Measurements from ENCODE around the gene UMAD1. TPM values are rescaled to one million over a fixed set of nuclear protein-coding genes. Genes with fewer than 3 reads are reported as not detected.

UMAD1 gene
- polyA plus RNA-seq, 1 of the 3 experiments (the other 2 are of a cell fraction), result 13.9 TPM

DNA sequence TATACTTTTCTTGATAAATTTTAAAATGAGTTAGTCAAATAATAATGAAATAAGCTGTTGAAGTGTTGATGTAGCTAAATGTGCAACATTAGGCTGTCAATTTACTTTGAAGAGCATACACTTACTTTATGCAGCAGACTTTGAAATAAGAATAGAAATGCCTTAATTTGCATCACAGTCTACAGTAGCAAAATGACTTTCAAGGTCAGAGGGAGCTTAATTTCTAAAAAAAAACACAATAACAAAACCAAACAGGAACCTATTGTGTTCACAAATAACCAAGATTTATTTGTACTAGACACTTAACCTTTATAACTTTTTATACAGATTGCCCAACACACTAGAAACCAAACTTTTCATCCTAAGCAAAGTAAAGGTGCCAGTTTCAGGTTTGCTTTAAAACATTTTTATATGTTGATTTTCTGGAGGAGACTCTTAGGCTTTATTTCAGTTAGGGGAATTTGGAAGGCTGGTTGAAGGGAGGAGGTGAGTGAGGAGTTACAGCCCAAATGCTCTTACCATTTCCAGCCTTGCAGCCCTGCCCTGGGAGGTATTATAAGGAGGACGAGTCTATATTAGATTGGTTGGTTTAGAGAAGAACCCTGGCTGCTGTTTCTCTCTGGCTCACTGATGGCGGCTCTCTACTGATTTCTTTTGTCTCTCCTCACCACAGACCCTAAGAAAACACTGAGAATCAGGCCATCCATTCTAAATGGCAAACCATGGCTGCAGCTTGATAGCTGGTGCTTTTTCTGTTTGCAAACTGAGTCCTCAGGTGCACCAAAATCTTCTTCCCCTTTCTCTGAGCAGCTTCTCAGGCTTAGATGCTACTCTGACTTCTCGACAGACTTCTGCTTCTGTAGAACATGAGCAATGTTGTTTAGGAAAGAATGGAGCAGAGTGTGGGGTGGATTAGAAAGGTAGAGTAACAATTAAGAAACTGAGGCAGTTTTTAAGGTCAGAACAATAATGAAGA is 133.1 kb downstream of the UMAD1 start:
- H3K4me3 ChIP-seq (ENCODE audit: low read depth in 2 of 2, low read length in 1 of 2), result no peak overlapping the region
- no peaks in the 10 kb centered on the region for H3F3A ChIP-seq (replicated peaks; ENCODE audit: insufficient read depth)
- H3K4me1 ChIP-seq (ENCODE audit: control insufficient read depth in 1 of 2, insufficient read depth in 2 of 2, low read depth in 1 of 2, low read length in 1 of 2), result peaks cover 0 to 32% of the 10 kb centered on the region in 2 experiments; a peak in 2 of 4 replicates
- no peaks in the 10 kb centered on the region for H3K27me3 ChIP-seq (ENCODE audit: insufficient read depth)
- no peak overlapping the region for H2AFZ ChIP-seq (ENCODE audit: low read depth)
- H3K9me3 ChIP-seq, result no peaks in the 10 kb centered on the region
- no peak for DNase-seq
- no peak overlapping the region for H3K4me2 ChIP-seq
- H3K27ac ChIP-seq (ENCODE audit: low read depth in 2 of 2, low read length in 1 of 2), result no peak overlapping the region
- ChIA-PET CTCF (interaction anchor here (0.7 to 1.6 kb wide), 6 partner anchors 12 to 136 kb away, joined by 3 to 4 read pairs (median 3); no protein-coding TSS in a partner anchor), POLR2A (no interaction called here)
- H4K20me1 ChIP-seq (ENCODE audit: insufficient read depth), result no peaks in the 10 kb centered on the region
- H3K9me2 ChIP-seq, result no peaks in the 10 kb centered on the region
- H3K36me3 ChIP-seq (replicated peaks in 1 of 2; ENCODE audit: control insufficient read depth in 1 of 2, insufficient read depth in 2 of 2, low read length in 1 of 2), result no peaks in the 10 kb centered on the region
- WGBS (ENCODE audit: low lambda C conversion rate), result 90% methylated on average over 3 of the region's 3 CpGs
- TF ChIP-seq POLR2AphosphoS5 (IDR thresholded peaks at IDR 0.05; ENCODE audit: low read depth, low read length) (no peak), MEF2A (IDR thresholded peaks at IDR 0.05; ENCODE audit: borderline replicate concordance, low read depth) (no peak), RCOR1 (IDR thresholded peaks at IDR 0.05; ENCODE audit: low read length) (no peak), FOXM1 (IDR thresholded peaks at IDR 0.05; ENCODE audit: low read depth) (no peak)
- TF ChIP-seq, protein P1, sequence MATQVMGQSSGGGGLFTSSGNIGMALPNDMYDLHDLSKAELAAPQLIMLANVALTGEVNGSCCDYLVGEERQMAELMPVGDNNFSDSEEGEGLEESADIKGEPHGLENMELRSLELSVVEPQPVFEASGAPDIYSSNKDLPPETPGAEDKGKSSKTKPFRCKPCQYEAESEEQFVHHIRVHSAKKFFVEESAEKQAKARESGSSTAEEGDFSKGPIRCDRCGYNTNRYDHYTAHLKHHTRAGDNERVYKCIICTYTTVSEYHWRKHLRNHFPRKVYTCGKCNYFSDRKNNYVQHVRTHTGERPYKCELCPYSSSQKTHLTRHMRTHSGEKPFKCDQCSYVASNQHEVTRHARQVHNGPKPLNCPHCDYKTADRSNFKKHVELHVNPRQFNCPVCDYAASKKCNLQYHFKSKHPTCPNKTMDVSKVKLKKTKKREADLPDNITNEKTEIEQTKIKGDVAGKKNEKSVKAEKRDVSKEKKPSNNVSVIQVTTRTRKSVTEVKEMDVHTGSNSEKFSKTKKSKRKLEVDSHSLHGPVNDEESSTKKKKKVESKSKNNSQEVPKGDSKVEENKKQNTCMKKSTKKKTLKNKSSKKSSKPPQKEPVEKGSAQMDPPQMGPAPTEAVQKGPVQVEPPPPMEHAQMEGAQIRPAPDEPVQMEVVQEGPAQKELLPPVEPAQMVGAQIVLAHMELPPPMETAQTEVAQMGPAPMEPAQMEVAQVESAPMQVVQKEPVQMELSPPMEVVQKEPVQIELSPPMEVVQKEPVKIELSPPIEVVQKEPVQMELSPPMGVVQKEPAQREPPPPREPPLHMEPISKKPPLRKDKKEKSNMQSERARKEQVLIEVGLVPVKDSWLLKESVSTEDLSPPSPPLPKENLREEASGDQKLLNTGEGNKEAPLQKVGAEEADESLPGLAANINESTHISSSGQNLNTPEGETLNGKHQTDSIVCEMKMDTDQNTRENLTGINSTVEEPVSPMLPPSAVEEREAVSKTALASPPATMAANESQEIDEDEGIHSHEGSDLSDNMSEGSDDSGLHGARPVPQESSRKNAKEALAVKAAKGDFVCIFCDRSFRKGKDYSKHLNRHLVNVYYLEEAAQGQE (IDR thresholded peaks at IDR 0.05; ENCODE audit: low read depth, low read length), result no peak
- no peak overlapping the region for H3K9ac ChIP-seq
- H3K79me2 ChIP-seq (ENCODE audit: insufficient read depth), result no peaks in the 10 kb centered on the region

GRCh38 chr7:7779888-7780287 is 139.3 kb downstream of the UMAD1 start:
- no peak overlapping the region for H2AFZ ChIP-seq (ENCODE audit: low read depth)
- no peaks in the 10 kb centered on the region for H3F3A ChIP-seq (replicated peaks; ENCODE audit: insufficient read depth)
- no peak overlapping the region for H3K4me2 ChIP-seq
- no peak overlapping the region for H3K4me3 ChIP-seq (ENCODE audit: low read depth in 2 of 2, low read length in 1 of 2)
- POLR2A ChIA-PET, result interaction anchor here (0.6 kb wide), 1 partner anchor 57 kb away, joined by 3 read pairs; no protein-coding TSS in a partner anchor
- CTCF ChIA-PET, result interaction anchor here (1.0 to 2.1 kb wide), 5 partner anchors 10 to 81 kb away, joined by 3 to 7 read pairs (median 4); no protein-coding TSS in a partner anchor
- H3K9ac ChIP-seq, result no peak overlapping the region
- H4K20me1 ChIP-seq (ENCODE audit: insufficient read depth), result no peaks in the 10 kb centered on the region
- H3K4me1 ChIP-seq (ENCODE audit: control insufficient read depth in 1 of 2, insufficient read depth in 2 of 2, low read depth in 1 of 2, low read length in 1 of 2), result no peaks in the 10 kb centered on the region
- TF ChIP-seq MAX (IDR thresholded peaks at IDR 0.05; ENCODE audit: low read depth) (no peak), JUND (IDR thresholded peaks at IDR 0.05) (no peak), EZH2phosphoT487 (IDR thresholded peaks at IDR 0.05; ENCODE audit: borderline replicate concordance, low read depth) (no peak), TAF1 (IDR thresholded peaks at IDR 0.05; ENCODE audit: borderline replicate concordance, low read depth, low read length) (no peak), ZBTB33 (IDR thresholded peaks at IDR 0.05; ENCODE audit: borderline replicate concordance, low read depth) (no peak), RCOR1 (IDR thresholded peaks at IDR 0.05; ENCODE audit: low read length) (no peak), ELF1 (IDR thresholded peaks at IDR 0.05) (no peak), POLR2AphosphoS5 (IDR thresholded peaks at IDR 0.05; ENCODE audit: low read depth, low read length) (no peak), NFIC (IDR thresholded peaks at IDR 0.05; ENCODE audit: borderline replicate concordance) (no peak), SMC3 (IDR thresholded peaks at IDR 0.05; ENCODE audit: low read depth, low read length) (no peak)
- TF ChIP-seq, protein P1 (IDR thresholded peaks at IDR 0.05; ENCODE audit: low read depth, low read length), result no peak
- H3K27ac ChIP-seq (ENCODE audit: low read depth in 2 of 2, low read length in 1 of 2), result no peak overlapping the region
- H3K79me2 ChIP-seq (ENCODE audit: insufficient read depth), result no peaks in the 10 kb centered on the region
- H3K9me2 ChIP-seq, result no peaks in the 10 kb centered on the region
- no peaks in the 10 kb centered on the region for H3K36me3 ChIP-seq (replicated peaks in 1 of 2; ENCODE audit: control insufficient read depth in 1 of 2, insufficient read depth in 2 of 2, low read length in 1 of 2)
- no peak for DNase-seq
- WGBS (ENCODE audit: low lambda C conversion rate), result 82% methylated on average over 1 of the region's 1 CpG
- H3K27me3 ChIP-seq (ENCODE audit: insufficient read depth), result no peaks in the 10 kb centered on the region
- H3K9me3 ChIP-seq, result no peaks in the 10 kb centered on the region
